Left ventricle myocardium superior (tissue), 1 donor: ENCODE data around the gene ZBTB21. TPM values are rescaled to one million over a fixed set of nuclear protein-coding genes. Genes with fewer than 3 reads are reported as not detected.
A peak's percentile ranks its signal among the peaks of the same experiment; 100 is the strongest.

ENCODE experiments used
- ATAC-seq: fragments of 200-7000 bp; cut with Tn5 transposase; one replicate; pipeline ENCODE4 v1.9.1; 2020; ENCODE audit warnings: mild to moderate bottlenecking, moderate library complexity
- DNase-seq: peaks from one replicate; pipeline ENCODE4 v3.0.0-alpha.2; 2020
- intact Hi-C: fragments of 100-400 bp; cut with micrococcal nuclease; formaldehyde crosslinking; loops from one replicate; pipeline ENCODE4 v1.11.0; 2022
- total RNA-seq: library from RNA; stranded (reverse); fragmentation: NEBNext Ultra II Directional; extraction: Animal tissue kit (Norgen Biotek cat#: 25700); gene quantifications from one replicate; pipeline ENCODE4 v1.2.1, GENCODE V29; 2021
- donor health status: DM: no; HTN: yes; CAD: no; lungs with severe emphysema.

ZBTB21 gene
- total RNA-seq, 1 donor from 2014 or later, result 6.6 TPM

GRCh38 chr21:42041246-42041645 is 31.1 kb upstream of the ZBTB21 start:
- intact Hi-C loops, result no loop called here
- DNase-seq (peak; percentile 8), ATAC-seq (no peak)

GRCh38 chr21:42040411-42041180 is 30.4 kb upstream of the ZBTB21 start:
- DNase-seq (peak; percentile 25), ATAC-seq (peak; percentile 68)
- intact Hi-C loops, result no loop called here

- intact Hi-C loops, result no loop called here
- DNase-seq, result peak; percentile 63
These were observed 29.8 kb upstream of the ZBTB21 start for GRCh38 chr21:42039911-42040351.

GRCh38 chr21:42039470-42039901 is 29.3 kb upstream of the ZBTB21 start:
- DNase-seq, result peak; percentile 44

More at GRCh38 chr21:42039911-42040351, 29.8 kb upstream of the ZBTB21 start:
- ATAC-seq, result peak; percentile 76

GRCh38 chr21:42038826-42039425 is 28.8 kb upstream of the ZBTB21 start:
- intact Hi-C loops, result no loop called here
- peak; percentile 13 for DNase-seq
- no peak for ATAC-seq

More at GRCh38 chr21:42039470-42039901, 29.3 kb upstream of the ZBTB21 start:
- peak; percentile 79 for ATAC-seq
- intact Hi-C loops, result no loop called here

GRCh38 chr21:42038393-42038792 is 28.2 kb upstream of the ZBTB21 start:
- no peak for DNase-seq
- intact Hi-C loops, result no loop called here
- no peak for ATAC-seq

- DNase-seq (no peak), ATAC-seq (no peak)
- intact Hi-C loops, result no loop called here
These were observed 27.8 kb upstream of the ZBTB21 start for GRCh38 chr21:42037943-42038342.

- intact Hi-C loops, result no loop called here
- ATAC-seq, result no peak
- DNase-seq, result no peak
These were observed 27.4 kb upstream of the ZBTB21 start for GRCh38 chr21:42037516-42037915.

GRCh38 chr21:42036313-42036712 is 26.2 kb upstream of the ZBTB21 start:
- intact Hi-C loops, result no loop called here
- ATAC-seq (no peak), DNase-seq (no peak)

GRCh38 chr21:42032968-42033367 is 22.8 kb upstream of the ZBTB21 start:
- intact Hi-C loops, result no loop called here
- DNase-seq, result no peak
- no peak for ATAC-seq

GRCh38 chr21:42032266-42032665 is 22.1 kb upstream of the ZBTB21 start:
- ATAC-seq (no peak), DNase-seq (no peak)
- intact Hi-C loops, result no loop called here

- intact Hi-C loops, result no loop called here
- ATAC-seq (no peak), DNase-seq (no peak)
These were observed 21.7 kb upstream of the ZBTB21 start for GRCh38 chr21:42031816-42032215.

- no peak for DNase-seq
- no peak for ATAC-seq
- intact Hi-C loops, result no loop called here
These were observed 21.1 kb upstream of the ZBTB21 start for GRCh38 chr21:42031241-42031640.

GRCh38 chr21:42030311-42030710 is 20.2 kb upstream of the ZBTB21 start:
- intact Hi-C loops, result no loop called here
- ATAC-seq (no peak), DNase-seq (no peak)

- no peak for ATAC-seq
- no peak for DNase-seq
- intact Hi-C loops, result no loop called here
These were observed 18.7 kb upstream of the ZBTB21 start for GRCh38 chr21:42028766-42029425.

- ATAC-seq, result no peak
- intact Hi-C loops, result no loop called here
- no peak for DNase-seq
These were observed 17.9 kb upstream of the ZBTB21 start for GRCh38 chr21:42027822-42028765.

GRCh38 chr21:42027085-42027821 is 17.1 kb upstream of the ZBTB21 start:
- intact Hi-C loops, result no loop called here
- no peak for ATAC-seq
- DNase-seq, result no peak

- no peak for ATAC-seq
- intact Hi-C loops, result no loop called here
- DNase-seq, result no peak
These were observed 15.9 kb upstream of the ZBTB21 start for GRCh38 chr21:42026082-42026435.
